ENCODE results near the gene ANO7.

GRCh38 chr2:241234066-241234790 is 45.8 kb downstream of the ANO7 start:
- TF ChIP-seq, protein P1, sequence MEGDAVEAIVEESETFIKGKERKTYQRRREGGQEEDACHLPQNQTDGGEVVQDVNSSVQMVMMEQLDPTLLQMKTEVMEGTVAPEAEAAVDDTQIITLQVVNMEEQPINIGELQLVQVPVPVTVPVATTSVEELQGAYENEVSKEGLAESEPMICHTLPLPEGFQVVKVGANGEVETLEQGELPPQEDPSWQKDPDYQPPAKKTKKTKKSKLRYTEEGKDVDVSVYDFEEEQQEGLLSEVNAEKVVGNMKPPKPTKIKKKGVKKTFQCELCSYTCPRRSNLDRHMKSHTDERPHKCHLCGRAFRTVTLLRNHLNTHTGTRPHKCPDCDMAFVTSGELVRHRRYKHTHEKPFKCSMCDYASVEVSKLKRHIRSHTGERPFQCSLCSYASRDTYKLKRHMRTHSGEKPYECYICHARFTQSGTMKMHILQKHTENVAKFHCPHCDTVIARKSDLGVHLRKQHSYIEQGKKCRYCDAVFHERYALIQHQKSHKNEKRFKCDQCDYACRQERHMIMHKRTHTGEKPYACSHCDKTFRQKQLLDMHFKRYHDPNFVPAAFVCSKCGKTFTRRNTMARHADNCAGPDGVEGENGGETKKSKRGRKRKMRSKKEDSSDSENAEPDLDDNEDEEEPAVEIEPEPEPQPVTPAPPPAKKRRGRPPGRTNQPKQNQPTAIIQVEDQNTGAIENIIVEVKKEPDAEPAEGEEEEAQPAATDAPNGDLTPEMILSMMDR (IDR thresholded peaks at IDR 0.05): no peak
- no peak for TF ChIP-seq POLR2A (IDR thresholded peaks at IDR 0.05)
